DOHH2 (cell line): ENCODE measurements around the gene OPN5.

Experiments used
- EZH2phosphoT487 ChIP-seq: fragments of 200-600 bp; sonication (generic); IDR thresholded peaks from 2 replicates; pipeline ENCODE4 v1.6.1; 2017; ENCODE audit warnings: borderline replicate concordance, mild to moderate bottlenecking, antibody characterized with exemption, low read length, moderate library complexity, mixed read lengths
- TF ChIP-seq, protein P1 (sequence below): fragments of 200-600 bp; sonication (generic); IDR thresholded peaks from one replicate; pipeline ENCODE4 v1.5.1; 2014; ENCODE audit warnings: antibody characterized with exemption, mild to moderate bottlenecking, low read depth, low read length; ENCODE audit not compliant: poor library complexity, severe bottlenecking

DNA sequence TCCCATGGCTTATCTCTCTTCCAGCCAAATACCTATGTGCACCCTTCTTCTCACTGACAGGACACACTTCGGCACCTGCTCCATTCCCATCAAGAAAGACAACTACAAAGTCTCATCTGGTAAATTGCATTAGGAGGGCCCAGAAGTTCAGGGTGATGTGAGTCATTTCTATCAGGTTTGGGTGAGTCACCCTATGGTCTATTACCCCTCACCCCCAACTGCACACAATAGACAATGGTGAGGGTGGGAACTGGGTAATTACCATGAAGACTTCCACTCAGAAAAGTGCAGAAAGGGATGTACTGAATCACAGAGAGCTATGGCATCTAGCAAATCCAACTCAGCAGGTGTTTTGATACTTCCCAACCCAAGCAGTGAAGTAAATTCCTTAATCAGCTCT lies 54.8 kb downstream of the OPN5 start:
- TF ChIP-seq, protein P1, sequence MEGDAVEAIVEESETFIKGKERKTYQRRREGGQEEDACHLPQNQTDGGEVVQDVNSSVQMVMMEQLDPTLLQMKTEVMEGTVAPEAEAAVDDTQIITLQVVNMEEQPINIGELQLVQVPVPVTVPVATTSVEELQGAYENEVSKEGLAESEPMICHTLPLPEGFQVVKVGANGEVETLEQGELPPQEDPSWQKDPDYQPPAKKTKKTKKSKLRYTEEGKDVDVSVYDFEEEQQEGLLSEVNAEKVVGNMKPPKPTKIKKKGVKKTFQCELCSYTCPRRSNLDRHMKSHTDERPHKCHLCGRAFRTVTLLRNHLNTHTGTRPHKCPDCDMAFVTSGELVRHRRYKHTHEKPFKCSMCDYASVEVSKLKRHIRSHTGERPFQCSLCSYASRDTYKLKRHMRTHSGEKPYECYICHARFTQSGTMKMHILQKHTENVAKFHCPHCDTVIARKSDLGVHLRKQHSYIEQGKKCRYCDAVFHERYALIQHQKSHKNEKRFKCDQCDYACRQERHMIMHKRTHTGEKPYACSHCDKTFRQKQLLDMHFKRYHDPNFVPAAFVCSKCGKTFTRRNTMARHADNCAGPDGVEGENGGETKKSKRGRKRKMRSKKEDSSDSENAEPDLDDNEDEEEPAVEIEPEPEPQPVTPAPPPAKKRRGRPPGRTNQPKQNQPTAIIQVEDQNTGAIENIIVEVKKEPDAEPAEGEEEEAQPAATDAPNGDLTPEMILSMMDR, result no peak
- TF ChIP-seq EZH2phosphoT487, result no peak
